Dermis microvascular lymphatic vessel endothelial cell (primary cell): Measurements from ENCODE around the gene MYOF. TPM values are rescaled to one million over a fixed set of nuclear protein-coding genes. Genes with fewer than 3 reads are reported as not detected.
A peak's percentile ranks its signal among the peaks of the same experiment; 100 is the strongest.
"Not testable (repeated sequence)": the region's sequence is repeated elsewhere in the genome, so short reads cannot be mapped to it uniquely, and the experiment has no call there.

Experiments
- DNase-seq, 2 donors: peaks; one replicate each; pipeline versions ENCODE4 v3.0.0 to v3.0.0-alpha.2; 2010; ENCODE audit warnings: low read depth in 2 of 2
- total RNA-seq: library from RNA; depleted of rRNA; stranded (reverse); fragments of >200 nt; gene quantifications from 2 replicates; pipeline ENCODE4 v1.2.1, GENCODE V29; 2014

MYOF gene
- total RNA-seq, 1 donor from 2014 or later = 180 TPM

DNA sequence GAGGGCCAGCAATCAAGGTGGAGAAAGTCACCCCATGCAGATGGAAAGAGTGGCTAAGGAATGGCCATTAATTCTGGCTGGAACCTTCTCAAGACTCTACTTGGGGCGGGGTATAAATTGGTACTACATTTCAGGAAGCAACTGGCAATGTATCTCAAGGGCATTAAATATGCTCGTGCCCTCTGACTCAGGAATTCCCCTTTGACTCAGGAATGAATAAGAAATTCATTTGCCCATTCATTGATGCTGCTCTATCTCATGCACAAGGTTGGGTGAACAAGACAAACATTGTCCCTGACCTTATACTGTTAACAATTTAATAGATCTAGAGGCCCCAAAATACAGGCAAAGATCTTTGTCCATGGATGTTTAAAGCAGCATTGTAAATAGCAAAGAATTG, 188.1 kb downstream of the MYOF start:
- DNase-seq = no peak

- DNase-seq = no peak
Observed at GRCh38 chr10:93290661-93291354, 191.3 kb downstream of the MYOF start.

DNA sequence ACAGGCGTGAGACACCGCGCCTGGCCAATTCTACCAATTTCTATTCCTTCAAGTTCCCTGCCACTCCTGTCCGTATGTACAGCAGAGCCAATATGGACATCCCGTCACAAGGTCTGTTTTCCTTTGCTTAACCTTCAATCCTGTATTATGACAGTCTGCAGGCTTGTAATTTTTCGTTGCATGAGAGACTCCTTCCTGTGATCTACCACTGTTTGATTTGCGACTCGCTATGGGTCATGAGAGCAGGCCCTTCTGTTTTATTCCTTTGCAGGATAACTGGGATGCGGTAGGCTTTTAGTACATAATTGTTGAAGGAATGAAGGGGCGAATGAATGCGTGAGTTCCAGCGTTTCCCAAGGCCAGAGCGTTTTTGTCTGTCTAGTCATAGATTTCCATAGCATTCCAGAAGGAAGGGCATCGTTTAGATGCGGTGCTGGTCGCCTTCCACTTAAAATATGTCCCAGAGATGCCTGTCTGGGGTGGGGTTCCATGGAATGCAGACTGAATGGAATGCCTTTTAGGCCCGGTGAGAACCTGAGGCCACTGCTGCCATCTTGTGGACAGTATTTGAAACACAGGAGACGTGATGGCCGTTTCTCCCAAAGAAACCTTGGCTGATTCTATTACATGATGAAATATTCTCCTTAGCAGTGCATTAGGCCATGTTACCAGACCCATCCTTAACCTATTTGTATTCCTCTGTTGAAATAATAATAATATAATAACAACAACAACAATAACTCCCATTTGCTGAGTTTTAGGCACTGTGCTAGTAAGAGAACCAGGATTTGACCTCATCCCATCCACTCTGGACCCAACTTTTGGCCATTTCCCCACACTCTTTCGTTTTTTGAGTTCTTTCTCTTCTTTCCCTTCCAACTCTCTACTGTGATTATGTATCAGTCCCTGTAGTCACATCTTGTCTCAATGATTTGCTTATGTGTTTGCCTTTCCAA, 193.2 kb downstream of the MYOF start:
- DNase-seq = peak; percentile 66 to 68

GRCh38 chr10:93287775-93288174, 194.4 kb downstream of the MYOF start:
- DNase-seq = no peak

- DNase-seq = not testable (repeated sequence)
Observed at GRCh38 chr10:93284246-93284645, 197.9 kb downstream of the MYOF start.

DNA sequence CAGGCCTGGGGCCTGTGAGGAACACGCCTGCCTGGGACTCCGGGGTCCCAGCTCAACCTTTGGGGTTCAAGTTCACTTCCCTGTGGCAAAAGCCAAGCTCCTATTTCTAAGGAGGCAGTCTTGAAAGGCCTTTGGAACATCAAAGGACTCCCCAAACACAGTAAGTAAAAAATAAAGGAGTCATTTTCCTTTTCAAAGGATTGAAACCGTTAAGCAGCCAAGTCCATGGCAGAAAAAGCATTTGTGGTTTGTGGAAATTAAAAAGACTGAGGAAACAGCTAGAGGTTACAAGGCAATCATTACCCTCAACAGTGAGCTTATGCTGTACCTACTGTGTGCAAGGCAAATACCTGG, 200.8 kb downstream of the MYOF start:
- no peak for DNase-seq

- DNase-seq = no peak
Observed at GRCh38 chr10:93280699-93281366, 201.3 kb downstream of the MYOF start.

- DNase-seq = no peak
Observed at GRCh38 chr10:93280121-93280698, 201.9 kb downstream of the MYOF start.

DNA sequence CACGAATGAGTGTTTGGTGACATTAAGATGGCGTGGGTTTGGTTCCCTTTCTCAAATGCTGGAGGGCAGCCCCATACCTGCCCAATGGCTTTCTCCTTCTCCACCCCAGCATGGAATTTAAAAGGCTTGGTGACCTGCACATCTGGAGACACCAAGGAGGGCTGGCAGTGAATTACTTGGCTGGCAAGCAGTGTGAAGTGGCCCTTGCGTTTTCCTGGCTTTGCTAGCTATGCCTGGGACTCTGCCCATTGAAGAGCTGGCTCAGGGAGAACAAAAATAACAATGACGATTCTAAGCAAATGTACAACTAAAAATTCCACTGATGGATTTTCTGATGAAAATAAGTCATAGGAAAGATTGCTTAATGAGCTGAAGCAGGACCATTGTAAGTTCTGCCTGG, 204.8 kb downstream of the MYOF start:
- no peak for DNase-seq

DNA sequence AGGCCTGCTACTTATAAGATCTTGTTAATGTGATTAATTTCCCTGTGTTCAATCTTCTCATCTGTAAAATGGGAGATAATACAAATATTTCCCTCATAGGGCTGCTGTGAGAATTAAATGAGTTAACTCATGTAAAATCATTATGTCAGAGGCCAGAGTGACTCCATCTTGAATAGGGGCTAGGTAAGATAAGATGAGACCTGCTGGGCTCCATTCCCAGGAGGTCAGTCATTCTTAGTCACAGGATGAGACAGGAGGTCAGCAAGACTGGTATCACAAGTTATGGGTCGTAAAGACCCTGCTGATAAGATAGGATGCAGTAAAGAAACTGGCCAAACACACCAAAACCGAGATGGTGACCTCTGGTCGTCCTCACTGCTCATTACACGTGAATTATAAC, 207.7 kb downstream of the MYOF start:
- DNase-seq = no peak

DNA sequence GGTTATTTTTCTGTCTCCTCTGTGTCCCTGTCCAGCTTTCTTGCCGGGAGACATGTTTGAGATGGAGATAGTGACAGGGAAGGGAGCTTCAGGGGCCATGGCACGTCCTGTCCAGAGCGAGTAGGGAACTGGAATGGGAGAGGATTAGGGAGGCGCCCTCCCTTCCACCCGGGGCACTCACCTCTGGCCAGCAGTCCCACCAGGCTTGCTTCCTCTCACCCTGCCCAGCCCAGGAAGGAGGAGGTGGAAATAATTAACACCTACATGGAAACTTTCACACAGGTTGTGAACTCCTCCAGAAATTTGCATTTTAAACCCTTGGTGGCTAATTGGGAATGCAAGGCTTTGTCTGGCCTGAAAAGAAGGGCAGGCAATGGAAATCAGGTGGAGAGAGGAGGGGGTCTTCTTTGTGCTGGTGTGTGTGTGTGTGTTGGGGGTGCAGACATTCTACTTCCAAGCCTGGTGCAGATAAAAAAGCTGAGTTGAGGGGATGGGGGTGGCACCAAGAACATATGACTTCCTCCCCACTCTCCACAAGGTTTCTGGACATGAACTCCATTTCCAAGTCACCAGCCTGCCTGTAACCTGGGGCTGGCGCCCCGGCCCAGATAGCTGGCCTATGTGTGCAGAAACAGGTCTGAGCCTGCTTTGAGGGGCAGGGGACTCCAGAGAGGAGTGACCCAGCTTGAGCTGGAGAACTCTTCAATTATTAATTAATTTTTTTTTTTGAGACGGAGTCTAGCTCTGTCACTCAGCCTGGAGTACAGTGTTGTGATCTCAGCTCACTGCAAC, 209.1 kb downstream of the MYOF start:
- no peak for DNase-seq

DNA sequence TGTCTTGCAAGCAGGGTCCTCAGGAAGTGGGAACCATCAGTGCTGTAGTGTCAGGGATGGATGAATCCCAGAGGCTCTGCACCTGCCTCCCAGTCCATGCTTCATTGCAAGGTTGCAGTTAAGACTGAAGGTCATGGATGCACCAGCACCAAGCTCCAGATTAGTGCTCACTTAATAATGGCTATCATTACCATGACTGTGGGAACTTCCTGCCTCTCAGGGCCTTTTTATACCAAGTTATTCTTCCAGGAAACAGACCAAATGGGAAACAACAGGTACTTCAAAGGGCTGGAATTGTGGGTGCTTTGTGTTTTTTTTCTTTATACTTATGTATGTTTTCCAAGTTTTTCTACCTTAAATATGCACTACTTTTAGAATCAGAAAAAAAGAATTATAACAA, 210.8 kb downstream of the MYOF start:
- no peak for DNase-seq

- no peak for DNase-seq
Observed at GRCh38 chr10:93269281-93269680, 212.9 kb downstream of the MYOF start.

DNA sequence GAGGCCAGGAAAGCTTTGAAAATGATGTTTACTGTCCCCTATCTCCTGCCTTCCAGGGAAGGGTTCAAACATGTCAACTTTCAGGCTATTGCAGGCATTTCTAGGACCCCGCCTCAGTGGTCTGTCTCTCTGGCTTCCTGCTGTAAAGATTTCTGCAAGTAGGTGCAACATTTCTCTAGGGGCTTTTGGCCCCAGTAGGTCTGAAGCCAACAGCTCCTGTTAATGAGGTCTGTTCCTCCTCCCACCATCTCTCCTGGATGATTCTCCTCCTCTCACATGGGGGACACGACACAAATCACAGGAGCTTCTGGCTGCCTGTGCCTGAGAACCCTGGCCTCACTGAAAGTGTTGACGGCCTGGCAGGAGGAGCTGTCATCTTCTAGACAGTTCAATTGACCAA, 214.1 kb downstream of the MYOF start:
- DNase-seq = no peak

- no peak for DNase-seq
Observed at GRCh38 chr10:93267521-93267920, 214.6 kb downstream of the MYOF start.

DNA sequence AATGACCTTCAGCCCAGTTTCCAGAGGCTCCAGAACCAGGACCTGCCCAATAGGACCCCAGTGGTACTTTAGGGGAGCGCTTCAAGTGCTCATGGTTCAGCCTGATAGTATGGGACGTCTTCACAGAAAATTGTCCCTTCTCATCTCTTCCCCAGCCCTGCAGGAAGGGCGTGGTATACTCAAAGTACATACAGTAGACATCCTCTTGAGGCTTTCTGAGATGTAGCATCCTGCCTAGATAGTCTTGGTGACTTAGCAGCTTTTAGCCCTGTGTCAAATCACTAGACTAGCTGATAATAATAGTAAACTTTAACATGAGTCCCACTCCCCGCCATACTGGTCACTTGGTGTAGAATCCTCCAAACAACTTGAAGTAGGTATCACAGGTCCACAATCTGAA, 215.3 kb downstream of the MYOF start:
- no peak for DNase-seq

GRCh38 chr10:93261961-93262610, 220.0 kb downstream of the MYOF start:
- DNase-seq = peak in 1 of 2 donors; percentile 9

GRCh38 chr10:93261089-93261488, 221.0 kb downstream of the MYOF start:
- no peak for DNase-seq

DNA sequence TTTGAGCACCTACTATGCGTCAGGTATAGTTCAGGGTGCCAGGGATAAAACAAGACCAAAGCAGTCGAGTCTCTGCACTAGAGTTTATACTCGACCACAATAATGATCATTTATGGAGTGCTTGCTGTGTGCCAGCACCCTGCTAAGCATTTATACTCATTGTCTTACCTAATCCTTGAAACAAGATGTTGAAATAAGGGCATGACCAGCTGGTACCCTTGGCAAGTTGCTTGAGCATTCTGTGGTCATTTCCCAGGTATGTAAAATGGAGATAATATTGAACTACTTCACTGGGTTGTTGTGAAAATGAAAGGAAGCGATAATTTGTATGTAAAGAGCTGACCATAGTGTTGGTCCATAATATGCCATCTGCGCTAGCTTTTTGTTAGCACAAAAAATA, 223.0 kb downstream of the MYOF start:
- DNase-seq = no peak
